A549 (cell line): ENCODE data around the gene TMCC3. TPM values are rescaled to one million over a fixed set of nuclear protein-coding genes. Genes with fewer than 3 reads are reported as not detected.

Experiments used
- ATAC-seq, 2 experiments: fragments of 200-7000 bp in 1 of 2; fragments of >200 bp in 1 of 2; cut with Nextera tagmentation in 1 of 2; cut with Tn5 transposase in 1 of 2; 3 replicates each; pipeline versions ENCODE4 v1.8.0 to v1.9.1; 2018 to 2020; ENCODE audit warnings: mild to moderate bottlenecking in 1 of 2, moderate library complexity in 1 of 2
- CTCF ChIA-PET: fragments of 300-600 bp; sonication (Branson Sonifier 250); formaldehyde crosslinking; extraction: SDS; loops from one replicate; lab custom pipeline; 2021; ENCODE audit warnings: antibody characterized with exemption, inconsistent platforms; lab: Yijun Ruan, JAX
- POLR2A ChIA-PET: fragments of 350-600 bp; formaldehyde crosslinking; extraction: SDS; loops from one replicate; lab custom pipeline; 2021; ENCODE audit warnings: antibody characterized with exemption, inconsistent platforms; lab: Yijun Ruan, JAX
- DNase-seq, 2 experiments: peaks; one replicate each; pipeline versions ENCODE4 v3.0.0 to v3.0.0-alpha.2; 2011 to 2016; ENCODE audit warnings: low read depth in 1 of 2, low spot score in 1 of 2
- FAIRE-seq: peaks from 2 replicates; lab custom pipeline; 2011; peaks lifted over from hg19 to GRCh38; lab: Jason Lieb, UNC
- H3K27ac ChIP-seq, 2 experiments: fragments of >200 bp; sonication (Bioruptor Twin); formaldehyde crosslinking; 3 replicates each; pipeline ENCODE4 v1.5.1; 2016 to 2017
- H3K4me1 ChIP-seq: fragments of >200 bp; sonication (Bioruptor Twin); formaldehyde crosslinking; 3 replicates; pipeline ENCODE4 v1.6.1; 2016
- H3K4me2 ChIP-seq: fragments of >200 bp; sonication (Bioruptor Twin); formaldehyde crosslinking; 3 replicates; pipeline ENCODE4 v1.6.1; 2016
- H3K4me3 ChIP-seq: fragments of >200 bp; sonication (Bioruptor Twin); formaldehyde crosslinking; 3 replicates; pipeline ENCODE4 v1.5.1; 2016
- H3K9me3 ChIP-seq: fragments of >200 bp; sonication (Bioruptor Twin); formaldehyde crosslinking; 3 replicates; pipeline ENCODE4 v1.6.1; 2016
- CBX2 ChIP-seq: fragments of 200-600 bp; sonication (generic); IDR thresholded peaks from 2 replicates; pipeline ENCODE4 v1.6.1; 2016; ENCODE audit warnings: low read depth, mild to moderate bottlenecking, borderline replicate concordance
- ESRRA ChIP-seq: fragments of 150-350 bp; IDR thresholded peaks from 2 replicates; pipeline ENCODE4 v1.6.1; 2014; ENCODE audit warnings: mild to moderate bottlenecking, low read length, borderline replicate concordance
- FOXS1 ChIP-seq: fragments of 250-450 bp; sonication (Bioruptor Pico); IDR thresholded peaks from 2 replicates; pipeline ENCODE4 v1.5.0; 2020; ENCODE audit warnings: mild to moderate bottlenecking, moderate library complexity
- JUNB ChIP-seq: fragments of >200 bp; sonication (Bioruptor Twin); formaldehyde crosslinking; IDR thresholded peaks from 2 replicates; pipeline ENCODE4 v1.6.1; 2016
- MAFK ChIP-seq: fragments of 450-650 bp; IDR thresholded peaks from 2 replicates; pipeline ENCODE4 v1.6.1; 2014; ENCODE audit not compliant: partially characterized antibody
- RARB ChIP-seq: fragments of 250-450 bp; sonication (Bioruptor Pico); IDR thresholded peaks from 2 replicates; pipeline ENCODE4 v1.8.0; 2021; ENCODE audit warnings: mild to moderate bottlenecking, moderate library complexity
- RCOR1 ChIP-seq: fragments of 150-350 bp; IDR thresholded peaks from 2 replicates; pipeline ENCODE4 v1.6.1; 2014; ENCODE audit warnings: antibody characterized with exemption, low read length, low read depth
- RNF2 ChIP-seq: fragments of 200-600 bp; sonication (generic); IDR thresholded peaks from 2 replicates; pipeline ENCODE4 v1.6.1; 2016; ENCODE audit warnings: low read depth, mild to moderate bottlenecking, antibody characterized with exemption, moderate library complexity, borderline replicate concordance
- ZNF302 ChIP-seq: fragments of 250-450 bp; sonication (Bioruptor Pico); IDR thresholded peaks from 2 replicates; pipeline ENCODE4 v1.9.0; 2021; ENCODE audit warnings: inconsistent platforms, mild to moderate bottlenecking, moderate library complexity
- WGBS: methylation state at CpG from one replicate; pipeline ENCODE4 v1.1.6; 2017; ENCODE audit errors: missing lambda C conversion rate; 5-methylcytosine and 5-hydroxymethylcytosine counted together
- polyA plus RNA-seq, 4 experiments: library from polyadenylated mRNA; depleted of rRNA in 3 of 4; stranded (reverse); fragments of >200 nt; fragmentation: RNase III in 1 of 4; extraction: RNeasy Plus Mini Kit Qiagen cat#74134 plus additional on column Dnase treatment in 1 of 4; gene quantifications; 2 replicates in 3 of 4; 3 replicates in 1 of 4; pipeline ENCODE4 v1.2.3, GENCODE V29; 2011 to 2017
- TF ChIP-seq, protein P1 (sequence below): fragments of 450-650 bp; IDR thresholded peaks from 2 replicates; pipeline ENCODE4 v1.6.1; 2014; ENCODE audit warnings: antibody characterized with exemption
- TF ChIP-seq, protein P2 (sequence below): fragments of 200-600 bp; sonication (generic); IDR thresholded peaks from 2 replicates; pipeline ENCODE4 v1.6.1; 2016; ENCODE audit warnings: antibody characterized with exemption, mild to moderate bottlenecking, moderate library complexity
- TF ChIP-seq, protein P3 (sequence below): fragments of 250-450 bp; sonication (Bioruptor Pico); IDR thresholded peaks from 2 replicates; pipeline ENCODE4 v1.5.0; 2021; ENCODE audit warnings: mild to moderate bottlenecking, moderate library complexity, borderline replicate concordance
- TF ChIP-seq, protein P4 (sequence below): fragments of >200 bp; sonication (Bioruptor Twin); formaldehyde crosslinking; IDR thresholded peaks from 3 replicates; pipeline ENCODE4 v1.6.1; 2016
- TF ChIP-seq, protein P5 (sequence below): fragments of 150-350 bp; IDR thresholded peaks from 2 replicates; pipeline ENCODE4 v1.6.1; 2014; ENCODE audit warnings: low read depth, mild to moderate bottlenecking, low read length

Gene TMCC3
- polyA plus RNA-seq, 2 of the 4 experiments (the other 2 are of a cell fraction) = 0.50 to 0.62 TPM

DNA sequence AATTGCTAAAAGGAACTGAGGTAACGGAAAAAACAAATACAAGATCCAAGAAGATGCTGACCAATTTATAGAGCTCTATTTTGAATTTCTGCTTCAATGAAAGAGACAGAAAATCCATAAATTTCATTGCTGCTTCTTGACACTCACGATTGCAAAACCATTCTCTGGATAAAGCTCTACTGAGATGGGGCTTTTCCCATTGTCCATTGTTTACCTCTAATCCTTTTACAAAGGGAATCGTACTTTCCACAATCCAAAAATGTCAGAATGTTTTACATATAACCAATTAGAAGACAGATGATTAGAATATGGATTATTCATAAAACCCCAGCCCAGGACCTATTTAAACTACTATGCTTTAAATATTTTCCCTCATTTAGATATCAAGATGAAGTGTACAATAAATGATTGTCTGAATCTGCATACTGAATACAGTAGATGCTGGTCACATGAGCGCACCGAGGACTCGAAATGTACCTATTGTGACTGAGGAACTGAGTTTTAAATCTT is 16.7 kb upstream of the TMCC3 start:
- DNase-seq (no peak), ATAC-seq (no peak), FAIRE-seq (no peak)
- Histone ChIP-seq H3K4me2 (no peak overlapping the region), H3K27ac (no peak overlapping the region), H3K4me3 (no peak overlapping the region), H3K4me1 (no peaks in the 10 kb centered on the region), H3K9me3 (no peaks in the 10 kb centered on the region)
- CTCF ChIA-PET = no interaction called here
- 59% methylated on average over 6 of the region's 6 CpGs for WGBS
- POLR2A ChIA-PET = interaction anchor here (0.7 kb wide), 1 partner anchor 9 kb away, joined by 6 read pairs; no protein-coding TSS in a partner anchor
- no peak for TF ChIP-seq RNF2
- TF ChIP-seq CBX2 = no peak
- TF ChIP-seq, protein P1, sequence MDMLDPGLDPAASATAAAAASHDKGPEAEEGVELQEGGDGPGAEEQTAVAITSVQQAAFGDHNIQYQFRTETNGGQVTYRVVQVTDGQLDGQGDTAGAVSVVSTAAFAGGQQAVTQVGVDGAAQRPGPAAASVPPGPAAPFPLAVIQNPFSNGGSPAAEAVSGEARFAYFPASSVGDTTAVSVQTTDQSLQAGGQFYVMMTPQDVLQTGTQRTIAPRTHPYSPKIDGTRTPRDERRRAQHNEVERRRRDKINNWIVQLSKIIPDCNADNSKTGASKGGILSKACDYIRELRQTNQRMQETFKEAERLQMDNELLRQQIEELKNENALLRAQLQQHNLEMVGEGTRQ = no peak
- no peak for TF ChIP-seq FOXS1 (CRISPR knock-in tag)
- TF ChIP-seq, protein P2, sequence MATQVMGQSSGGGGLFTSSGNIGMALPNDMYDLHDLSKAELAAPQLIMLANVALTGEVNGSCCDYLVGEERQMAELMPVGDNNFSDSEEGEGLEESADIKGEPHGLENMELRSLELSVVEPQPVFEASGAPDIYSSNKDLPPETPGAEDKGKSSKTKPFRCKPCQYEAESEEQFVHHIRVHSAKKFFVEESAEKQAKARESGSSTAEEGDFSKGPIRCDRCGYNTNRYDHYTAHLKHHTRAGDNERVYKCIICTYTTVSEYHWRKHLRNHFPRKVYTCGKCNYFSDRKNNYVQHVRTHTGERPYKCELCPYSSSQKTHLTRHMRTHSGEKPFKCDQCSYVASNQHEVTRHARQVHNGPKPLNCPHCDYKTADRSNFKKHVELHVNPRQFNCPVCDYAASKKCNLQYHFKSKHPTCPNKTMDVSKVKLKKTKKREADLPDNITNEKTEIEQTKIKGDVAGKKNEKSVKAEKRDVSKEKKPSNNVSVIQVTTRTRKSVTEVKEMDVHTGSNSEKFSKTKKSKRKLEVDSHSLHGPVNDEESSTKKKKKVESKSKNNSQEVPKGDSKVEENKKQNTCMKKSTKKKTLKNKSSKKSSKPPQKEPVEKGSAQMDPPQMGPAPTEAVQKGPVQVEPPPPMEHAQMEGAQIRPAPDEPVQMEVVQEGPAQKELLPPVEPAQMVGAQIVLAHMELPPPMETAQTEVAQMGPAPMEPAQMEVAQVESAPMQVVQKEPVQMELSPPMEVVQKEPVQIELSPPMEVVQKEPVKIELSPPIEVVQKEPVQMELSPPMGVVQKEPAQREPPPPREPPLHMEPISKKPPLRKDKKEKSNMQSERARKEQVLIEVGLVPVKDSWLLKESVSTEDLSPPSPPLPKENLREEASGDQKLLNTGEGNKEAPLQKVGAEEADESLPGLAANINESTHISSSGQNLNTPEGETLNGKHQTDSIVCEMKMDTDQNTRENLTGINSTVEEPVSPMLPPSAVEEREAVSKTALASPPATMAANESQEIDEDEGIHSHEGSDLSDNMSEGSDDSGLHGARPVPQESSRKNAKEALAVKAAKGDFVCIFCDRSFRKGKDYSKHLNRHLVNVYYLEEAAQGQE = no peak
- no peak for TF ChIP-seq JUNB
- TF ChIP-seq, protein P3, sequence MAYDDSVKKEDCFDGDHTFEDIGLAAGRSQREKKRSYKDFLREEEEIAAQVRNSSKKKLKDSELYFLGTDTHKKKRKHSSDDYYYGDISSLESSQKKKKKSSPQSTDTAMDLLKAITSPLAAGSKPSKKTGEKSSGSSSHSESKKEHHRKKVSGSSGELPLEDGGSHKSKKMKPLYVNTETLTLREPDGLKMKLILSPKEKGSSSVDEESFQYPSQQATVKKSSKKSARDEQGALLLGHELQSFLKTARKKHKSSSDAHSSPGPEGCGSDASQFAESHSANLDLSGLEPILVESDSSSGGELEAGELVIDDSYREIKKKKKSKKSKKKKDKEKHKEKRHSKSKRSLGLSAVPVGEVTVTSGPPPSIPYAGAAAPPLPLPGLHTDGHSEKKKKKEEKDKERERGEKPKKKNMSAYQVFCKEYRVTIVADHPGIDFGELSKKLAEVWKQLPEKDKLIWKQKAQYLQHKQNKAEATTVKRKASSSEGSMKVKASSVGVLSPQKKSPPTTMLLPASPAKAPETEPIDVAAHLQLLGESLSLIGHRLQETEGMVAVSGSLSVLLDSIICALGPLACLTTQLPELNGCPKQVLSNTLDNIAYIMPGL = no peak
- TF ChIP-seq MAFK = no peak
- no peak for TF ChIP-seq ESRRA
- TF ChIP-seq, protein P4, sequence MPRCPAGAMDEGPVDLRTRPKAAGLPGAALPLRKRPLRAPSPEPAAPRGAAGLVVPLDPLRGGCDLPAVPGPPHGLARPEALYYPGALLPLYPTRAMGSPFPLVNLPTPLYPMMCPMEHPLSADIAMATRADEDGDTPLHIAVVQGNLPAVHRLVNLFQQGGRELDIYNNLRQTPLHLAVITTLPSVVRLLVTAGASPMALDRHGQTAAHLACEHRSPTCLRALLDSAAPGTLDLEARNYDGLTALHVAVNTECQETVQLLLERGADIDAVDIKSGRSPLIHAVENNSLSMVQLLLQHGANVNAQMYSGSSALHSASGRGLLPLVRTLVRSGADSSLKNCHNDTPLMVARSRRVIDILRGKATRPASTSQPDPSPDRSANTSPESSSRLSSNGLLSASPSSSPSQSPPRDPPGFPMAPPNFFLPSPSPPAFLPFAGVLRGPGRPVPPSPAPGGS = no peak
- TF ChIP-seq ZNF302 = no peak
- TF ChIP-seq, protein P5, sequence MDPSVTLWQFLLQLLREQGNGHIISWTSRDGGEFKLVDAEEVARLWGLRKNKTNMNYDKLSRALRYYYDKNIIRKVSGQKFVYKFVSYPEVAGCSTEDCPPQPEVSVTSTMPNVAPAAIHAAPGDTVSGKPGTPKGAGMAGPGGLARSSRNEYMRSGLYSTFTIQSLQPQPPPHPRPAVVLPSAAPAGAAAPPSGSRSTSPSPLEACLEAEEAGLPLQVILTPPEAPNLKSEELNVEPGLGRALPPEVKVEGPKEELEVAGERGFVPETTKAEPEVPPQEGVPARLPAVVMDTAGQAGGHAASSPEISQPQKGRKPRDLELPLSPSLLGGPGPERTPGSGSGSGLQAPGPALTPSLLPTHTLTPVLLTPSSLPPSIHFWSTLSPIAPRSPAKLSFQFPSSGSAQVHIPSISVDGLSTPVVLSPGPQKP = no peak
- TF ChIP-seq RCOR1 = no peak

DNA sequence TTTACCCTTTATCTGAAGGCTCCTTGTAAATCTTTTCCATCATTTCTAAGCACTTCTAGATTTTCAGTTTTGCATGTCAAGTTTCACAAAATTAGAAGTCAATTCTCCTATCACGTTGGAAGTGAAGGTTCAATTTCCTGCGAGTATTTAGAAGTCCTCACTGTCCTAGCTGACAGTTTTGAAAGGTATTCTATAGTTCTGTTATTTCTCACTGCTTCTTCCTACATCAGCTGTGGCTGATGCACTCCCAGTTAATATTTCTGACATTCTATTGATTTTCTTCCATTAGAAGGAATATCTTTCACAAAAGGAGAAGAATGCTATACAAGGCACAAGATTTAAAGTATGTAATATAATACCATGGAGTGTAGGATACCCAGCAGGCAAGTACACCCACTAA is 15.8 kb upstream of the TMCC3 start:
- POLR2A ChIA-PET = no interaction called here
- Histone ChIP-seq H3K9me3 (no peaks in the 10 kb centered on the region), H3K4me3 (no peak overlapping the region), H3K4me1 (no peaks in the 10 kb centered on the region), H3K27ac (no peak overlapping the region), H3K4me2 (no peak overlapping the region)
- DNase-seq (no peak), FAIRE-seq (no peak), ATAC-seq (no peak)
- CTCF ChIA-PET = no interaction called here
- WGBS = 17% methylated on average over 2 of the region's 2 CpGs
- TF ChIP-seq JUNB (no peak), RCOR1 (no peak), RARB (CRISPR knock-in tag) (no peak)
